HepG2 (cell line): ENCODE results near the gene DOK4. TPM values are rescaled to one million over a fixed set of nuclear protein-coding genes. Genes with fewer than 3 reads are reported as not detected.

ENCODE experiments used
- GABPA ChIP-seq, 2 experiments: IDR thresholded peaks; 2 replicates each; pipeline ENCODE4 v1.6.1; 2011 to 2016; ENCODE audit warnings: low read depth in 2 of 2, low read length in 1 of 2, missing biosample characterization in 1 of 2, missing genetic modification characterization in 1 of 2
- GPBP1L1 ChIP-seq: sonication (generic); formaldehyde crosslinking; IDR thresholded peaks from 2 replicates; pipeline ENCODE4 v1.5.0; 2020; ENCODE audit warnings: mild to moderate bottlenecking, missing genetic modification reagents
- JDP2 ChIP-seq: sonication (generic); formaldehyde crosslinking; IDR thresholded peaks from 2 replicates; pipeline ENCODE4 v1.8.1; 2022; ENCODE audit warnings: missing genetic modification reagents, borderline replicate concordance
- KDM6A ChIP-seq: IDR thresholded peaks from 2 replicates; pipeline ENCODE4 v1.6.1; 2016; ENCODE audit warnings: low read depth
- MAFK ChIP-seq, 2 experiments: IDR thresholded peaks in 1 of 2; conservative IDR thresholded peaks in 1 of 2; 2 replicates each; pipeline ENCODE4 v1.6.1; 2011; ENCODE audit warnings: improper control_type of control experiment in 2 of 2, low read length in 2 of 2
- NBN ChIP-seq: fragments of 450-650 bp; conservative IDR thresholded peaks from 2 replicates; pipeline ENCODE4 v1.6.1; 2017
- NR1H2 ChIP-seq: sonication (generic); formaldehyde crosslinking; IDR thresholded peaks from 2 replicates; pipeline ENCODE4 v1.8.1; 2022; ENCODE audit warnings: low read depth, missing genetic modification reagents, borderline replicate concordance
- POGZ ChIP-seq: sonication (generic); formaldehyde crosslinking; IDR thresholded peaks from 2 replicates; pipeline ENCODE4 v1.4.0; 2020; ENCODE audit warnings: mild to moderate bottlenecking, missing genetic modification reagents
- ZBTB38 ChIP-seq: sonication (generic); formaldehyde crosslinking; IDR thresholded peaks from 2 replicates; pipeline ENCODE4 v1.5.1; 2020; ENCODE audit warnings: mild to moderate bottlenecking, missing genetic modification reagents
- ZNF281 ChIP-seq: sonication (generic); formaldehyde crosslinking; IDR thresholded peaks from 2 replicates; pipeline ENCODE4 v1.4.0; 2020; ENCODE audit warnings: missing genetic modification reagents, borderline replicate concordance
- ZNF318 ChIP-seq: sonication (generic); formaldehyde crosslinking; IDR thresholded peaks from 2 replicates; pipeline ENCODE4 v1.4.0; 2020; ENCODE audit warnings: mild to moderate bottlenecking, missing genetic modification reagents
- ZNF326 ChIP-seq: sonication (generic); formaldehyde crosslinking; IDR thresholded peaks from 2 replicates; pipeline ENCODE4 v1.4.0; 2020; ENCODE audit warnings: missing genetic modification reagents, borderline replicate concordance
- ZNF556 ChIP-seq: sonication (generic); formaldehyde crosslinking; IDR thresholded peaks from 2 replicates; pipeline ENCODE4 v1.4.0; 2020; ENCODE audit warnings: mild to moderate bottlenecking, missing genetic modification reagents, borderline replicate concordance
- ZNF597 ChIP-seq: sonication (generic); formaldehyde crosslinking; IDR thresholded peaks from 2 replicates; pipeline ENCODE4 v1.5.0; 2020; ENCODE audit warnings: missing genetic modification reagents
- ZNF598 ChIP-seq: sonication (generic); formaldehyde crosslinking; IDR thresholded peaks from 2 replicates; pipeline ENCODE4 v1.5.1; 2020; ENCODE audit warnings: mild to moderate bottlenecking, missing genetic modification reagents, borderline replicate concordance
- polyA plus RNA-seq, 8 experiments: library from polyadenylated mRNA; depleted of rRNA in 3 of 8; stranded (reverse) in 7 of 8; unstranded in 1 of 8; fragments of >200 nt; fragmentation: Illumina TruSeq in 4 of 8; extraction: Trizol in 4 of 8; gene quantifications; 2 replicates each; pipeline versions ENCODE4 v1.2.1 to v1.2.3, GENCODE V29; 2011 to 2016; ENCODE audit warnings: low read depth in 4 of 8, missing spikeins in 1 of 8, mixed read lengths in 1 of 8; ENCODE audit not compliant: insufficient read depth in 1 of 8
- total RNA-seq, 5 experiments: library from RNA; depleted of rRNA; stranded (reverse); fragments of >200 nt; fragmentation: Illumina TruSeq; extraction: Trizol; gene quantifications; 2 replicates each; pipeline ENCODE4 v1.2.3, GENCODE V29; 2016; ENCODE audit warnings: low read depth in 1 of 5

Gene DOK4
- total and polyA plus RNA-seq, 2 of the 13 experiments (the other 11 are each of a cell fraction or from before 2014, with no cell fraction given), result 52.7 to 70.0 TPM

- TF ChIP-seq ZNF597 (CRISPR knock-in tag) (no peak), ZNF556 (CRISPR knock-in tag) (peak; percentile 82; the same call in 1 of the 2 replicates), ZBTB38 (CRISPR knock-in tag) (peak; percentile 96), ZNF326 (CRISPR knock-in tag) (peak; percentile 85; the same call in 1 of the 2 replicates), GPBP1L1 (CRISPR knock-in tag) (no peak), KDM6A (no peak), NR1H2 (peak; percentile 65; the same call in 1 of the 2 replicates), ZNF598 (no peak), NBN (no peak), ZNF281 (CRISPR knock-in tag) (peak; percentile 70; the same call in 1 of the 2 replicates), JDP2 (CRISPR knock-in tag) (no peak), MAFK (conservative IDR thresholded peaks at IDR 0.05 in 1 of 2, IDR thresholded peaks at IDR 0.05 in 1 of 2; ENCODE audit: low read length in 2 of 2) (no peak), POGZ (CRISPR knock-in tag) (peak; percentile 98), GABPA (IDR thresholded peaks at IDR 0.05; ENCODE audit: low read depth, low read length) (peak; percentile 95), GABPA (CRISPR knock-in tag; IDR thresholded peaks at IDR 0.05; ENCODE audit: low read depth) (peak; percentile 99), ZNF318 (CRISPR knock-in tag) (no peak; the same call in 1 of the 2 replicates)
Observed at GRCh38 chr16:57462209-57462977, 23.9 kb downstream of the DOK4 start, which contains the start of gene POLR2C (continued).
